Skin of body (tissue), 2 donors: ENCODE measurements around the gene TNS1. TPM values are rescaled to one million over a fixed set of nuclear protein-coding genes. Genes with fewer than 3 reads are reported as not detected.

Experiments
- DNase-seq: peaks from one replicate; lab custom pipeline; 2025; lab: John Stamatoyannopoulos, UW
- total RNA-seq: library from RNA; depleted of rRNA; stranded (reverse); fragments of >200 nt; gene quantifications from one replicate; pipeline ENCODE4 v1.2.3, GENCODE V29; 2014

The TNS1 gene
- total RNA-seq, 1 donor from 2014 or later, result 92.3 TPM

- DNase-seq, result no peak
These were observed 71.8 kb downstream of the TNS1 start for GRCh38 chr2:217930761-217931563.

- DNase-seq, result no peak
These were observed 72.8 kb downstream of the TNS1 start for GRCh38 chr2:217929757-217930707.

DNA sequence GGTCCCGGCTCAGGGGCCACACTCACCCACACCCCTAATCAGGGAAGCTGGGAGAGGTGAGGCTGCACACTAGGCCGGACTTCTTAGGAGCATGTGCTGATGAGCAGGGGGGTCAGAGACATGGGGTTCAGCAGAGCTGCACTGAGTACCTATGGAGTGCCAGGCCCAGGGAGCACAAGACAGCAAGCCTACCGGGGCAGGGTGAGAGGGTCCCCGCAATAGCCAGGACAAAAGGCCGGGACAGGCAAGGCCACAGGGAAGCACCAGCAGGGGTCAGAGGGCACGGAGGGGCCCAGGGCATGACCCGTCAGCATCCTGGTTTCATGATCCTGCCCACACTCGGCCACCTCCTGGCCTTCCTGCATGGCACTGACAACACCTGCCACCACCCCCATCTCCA lies 73.5 kb downstream of the TNS1 start:
- no peak for DNase-seq

DNA sequence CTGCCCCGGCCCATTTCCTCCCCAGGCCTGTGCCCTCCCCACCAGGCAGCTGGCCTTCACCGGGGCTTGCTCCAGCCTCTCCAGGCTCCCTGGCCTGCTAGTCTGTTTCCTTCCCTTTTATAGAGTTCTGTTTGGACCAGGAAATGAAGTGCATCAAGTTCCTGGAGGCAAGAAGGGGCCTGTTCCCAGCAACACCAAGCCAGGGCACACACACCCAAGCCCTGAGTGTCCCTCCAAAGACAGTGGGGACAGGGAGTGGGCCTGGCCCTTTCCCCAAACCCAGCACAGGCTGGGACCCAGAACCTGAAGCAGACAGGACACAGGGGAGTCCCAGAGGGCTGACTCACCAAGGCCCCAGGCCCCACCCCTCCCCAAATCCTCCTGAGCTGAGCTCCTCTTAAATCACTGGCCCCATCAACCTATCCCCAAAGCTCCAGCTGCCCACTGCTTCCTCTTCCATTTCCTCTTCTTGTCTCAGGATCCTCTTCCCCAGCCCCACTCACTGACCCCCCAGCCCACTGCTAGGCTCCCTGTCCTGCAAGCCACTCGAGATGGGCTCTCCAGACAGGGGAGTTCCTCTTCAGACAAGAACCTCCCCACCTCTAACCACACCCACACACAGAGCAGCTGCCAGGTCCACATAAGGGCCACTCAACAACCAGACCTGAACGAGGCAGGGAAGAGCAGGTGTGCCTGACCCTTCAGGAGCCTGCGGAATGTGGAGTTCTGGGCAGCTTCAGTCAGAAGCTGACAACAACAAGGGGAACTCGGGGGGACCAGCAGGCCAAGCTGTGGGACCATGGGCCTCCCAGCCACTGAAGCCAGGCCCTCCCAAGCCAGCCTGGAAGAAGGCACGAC lies 74.2 kb downstream of the TNS1 start:
- no peak for DNase-seq

GRCh38 chr2:217927601-217928323 lies 75.0 kb downstream of the TNS1 start:
- DNase-seq, result no peak

GRCh38 chr2:217926801-217927200 lies 76.0 kb downstream of the TNS1 start:
- DNase-seq, result no peak

DNA sequence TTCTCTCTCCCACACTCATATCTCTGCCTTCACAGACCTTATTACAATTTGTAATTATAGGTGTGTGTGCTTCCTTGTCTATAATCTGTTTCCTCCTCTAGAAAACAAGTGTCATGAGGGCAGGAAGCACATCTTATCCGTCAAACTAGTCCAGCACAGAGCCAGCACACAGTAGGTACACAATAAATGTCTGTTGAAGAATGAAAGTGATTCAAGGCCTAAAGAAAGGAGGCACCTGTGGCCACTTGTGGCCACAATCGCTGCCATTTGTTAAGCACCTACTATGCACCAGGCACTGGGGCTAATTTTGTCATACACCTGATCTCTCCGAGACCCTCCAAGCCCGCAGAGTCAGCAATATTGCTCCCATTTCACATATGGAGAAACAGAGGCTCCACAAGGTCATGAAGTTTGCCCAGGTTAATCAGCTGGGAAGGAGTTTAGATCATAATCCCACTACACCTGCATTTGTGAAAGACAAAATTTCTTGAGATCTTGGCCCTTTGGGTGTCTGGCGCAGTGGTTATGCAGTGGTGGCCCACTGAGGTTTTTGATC lies 78.4 kb downstream of the TNS1 start:
- DNase-seq, result no peak

DNA sequence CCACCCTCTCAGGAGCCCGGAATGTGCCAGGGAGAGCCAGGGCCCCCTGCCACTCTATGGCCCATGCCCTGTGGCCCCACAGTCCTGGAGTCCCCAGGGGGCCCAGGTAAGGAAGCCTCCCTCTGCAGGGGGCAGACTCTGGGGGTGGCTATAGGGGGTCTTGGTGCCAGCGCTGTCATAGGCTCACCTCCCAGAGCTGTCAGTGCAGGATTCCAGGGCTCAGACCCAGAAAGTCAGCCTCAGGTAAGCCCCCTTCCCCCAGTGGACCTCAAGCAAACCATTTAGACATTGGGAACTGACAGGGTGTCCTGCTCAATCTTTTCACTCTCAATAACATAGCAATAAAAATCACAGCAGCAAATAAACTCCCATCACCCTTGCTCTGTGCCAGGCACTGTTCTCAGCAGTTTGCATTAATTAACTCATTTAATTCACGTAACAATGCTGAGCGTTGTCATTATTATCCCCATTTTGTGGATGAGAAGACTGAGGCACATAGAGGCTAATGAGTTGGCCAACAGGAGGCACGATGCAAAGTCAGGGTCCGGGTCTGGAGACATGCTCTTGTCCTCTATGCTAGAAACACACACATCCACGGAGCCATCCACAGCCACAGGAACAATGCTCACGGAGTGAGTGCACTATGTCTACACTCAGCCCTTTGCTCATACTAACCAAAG lies 79.6 kb downstream of the TNS1 start:
- DNase-seq, result no peak

GRCh38 chr2:217922101-217923006 lies 80.4 kb downstream of the TNS1 start:
- DNase-seq, result no peak

DNA sequence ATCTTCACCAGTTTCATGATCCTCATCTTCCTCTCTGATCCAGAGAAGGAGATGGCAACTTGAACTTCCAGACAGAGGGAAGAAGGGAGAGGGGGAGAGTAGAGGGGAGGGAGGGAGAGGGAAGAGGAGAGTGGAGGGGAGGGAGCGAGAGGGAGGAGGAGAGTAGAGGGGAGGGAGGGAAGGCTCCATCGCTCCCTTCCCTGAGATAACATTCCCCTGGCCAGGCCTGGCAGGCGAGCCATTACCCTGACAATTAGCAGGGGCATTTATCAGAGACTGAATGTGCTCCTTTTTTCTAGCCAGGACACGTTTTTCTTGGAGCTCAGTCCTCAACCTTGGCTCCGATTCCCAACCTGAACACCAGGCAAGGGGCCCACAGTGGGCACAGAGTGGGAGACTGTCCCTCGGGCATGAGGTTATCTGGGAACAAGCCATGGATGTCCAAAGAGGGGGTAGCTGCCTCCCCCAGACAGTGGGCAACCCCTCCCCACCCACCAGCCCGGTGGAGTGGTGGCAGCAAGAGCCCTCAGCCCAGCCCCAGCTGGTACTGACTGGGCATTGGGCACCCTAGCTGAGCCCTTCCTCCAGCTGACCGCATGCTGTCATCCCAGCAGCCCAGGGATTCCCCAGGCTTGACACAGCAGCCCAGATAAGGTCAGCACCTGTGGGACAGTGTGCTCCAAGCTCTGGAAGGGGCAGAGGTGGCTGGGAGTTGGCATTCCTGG lies 81.8 kb downstream of the TNS1 start:
- no peak for DNase-seq

GRCh38 chr2:217919781-217920351 lies 82.9 kb downstream of the TNS1 start:
- DNase-seq, result no peak

GRCh38 chr2:217919204-217919603 lies 83.6 kb downstream of the TNS1 start:
- DNase-seq, result no peak

- no peak for DNase-seq
These were observed 84.3 kb downstream of the TNS1 start for GRCh38 chr2:217918308-217919024.

- no peak for DNase-seq
These were observed 86.1 kb downstream of the TNS1 start for GRCh38 chr2:217916504-217917254.

DNA sequence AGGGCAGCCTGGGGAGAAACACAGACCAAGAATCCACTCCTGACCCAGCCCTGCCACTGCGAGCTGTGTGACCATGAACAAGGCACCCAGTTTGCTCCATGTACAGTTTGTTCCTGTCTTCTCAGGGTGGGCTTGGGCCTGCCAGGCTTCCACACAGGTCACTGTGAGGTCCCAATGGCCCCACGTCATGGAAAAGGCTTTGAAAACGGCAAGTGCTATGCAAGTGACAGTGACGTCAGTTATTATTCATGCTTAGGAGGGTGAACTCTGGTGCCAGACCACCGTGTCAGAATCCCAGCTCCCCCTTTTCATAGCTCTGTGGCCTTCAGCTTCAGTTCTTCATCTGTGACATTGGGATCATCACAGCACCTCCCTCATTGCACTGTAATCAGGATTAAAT lies 87.1 kb downstream of the TNS1 start:
- no peak for DNase-seq

DNA sequence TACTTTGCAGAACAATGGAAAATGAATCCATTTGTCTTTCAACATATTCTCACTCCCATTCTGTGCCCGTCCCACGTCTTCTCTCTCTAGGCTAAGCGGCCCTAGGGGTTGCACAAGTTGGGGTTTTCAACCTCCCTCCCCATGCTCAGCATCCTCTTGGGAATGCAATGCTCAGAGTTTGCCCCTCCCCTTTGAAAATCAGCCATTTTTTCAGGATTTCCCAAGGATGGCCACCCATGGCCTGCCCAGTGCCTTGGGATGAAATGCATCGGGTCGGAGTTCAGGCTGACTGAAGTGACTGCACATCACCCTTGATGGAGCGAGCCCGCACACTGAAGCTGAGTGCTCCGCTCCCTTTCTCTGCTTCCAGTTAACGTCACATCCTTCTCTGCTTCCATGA lies 87.9 kb downstream of the TNS1 start:
- no peak for DNase-seq
